Prostate gland (tissue), 2 donors: ENCODE measurements around the gene NOC2L.

Experiments used
- POLR2A ChIP-seq: fragments of 450-650 bp; IDR thresholded peaks from one replicate; pipeline ENCODE4 v1.6.1; 2016; ENCODE audit warnings: antibody characterized with exemption, mild to moderate bottlenecking
- POLR2AphosphoS5 ChIP-seq: sonication (generic); formaldehyde crosslinking; IDR thresholded peaks from one replicate; pipeline ENCODE4 v1.6.1; 2017; ENCODE audit warnings: antibody characterized with exemption
- TF ChIP-seq, protein P1 (sequence below), 4 experiments: fragments of 200-600 bp in 2 of 4; fragments of 450-650 bp in 2 of 4; sonication (generic) in 2 of 4; IDR thresholded peaks; 1 replicate in 3 of 4; 2 replicates in 1 of 4; pipeline ENCODE4 v1.5.1; 2016 to 2019; ENCODE audit warnings: antibody characterized with exemption in 4 of 4, mild to moderate bottlenecking in 2 of 4, moderate library complexity in 2 of 4

DNA sequence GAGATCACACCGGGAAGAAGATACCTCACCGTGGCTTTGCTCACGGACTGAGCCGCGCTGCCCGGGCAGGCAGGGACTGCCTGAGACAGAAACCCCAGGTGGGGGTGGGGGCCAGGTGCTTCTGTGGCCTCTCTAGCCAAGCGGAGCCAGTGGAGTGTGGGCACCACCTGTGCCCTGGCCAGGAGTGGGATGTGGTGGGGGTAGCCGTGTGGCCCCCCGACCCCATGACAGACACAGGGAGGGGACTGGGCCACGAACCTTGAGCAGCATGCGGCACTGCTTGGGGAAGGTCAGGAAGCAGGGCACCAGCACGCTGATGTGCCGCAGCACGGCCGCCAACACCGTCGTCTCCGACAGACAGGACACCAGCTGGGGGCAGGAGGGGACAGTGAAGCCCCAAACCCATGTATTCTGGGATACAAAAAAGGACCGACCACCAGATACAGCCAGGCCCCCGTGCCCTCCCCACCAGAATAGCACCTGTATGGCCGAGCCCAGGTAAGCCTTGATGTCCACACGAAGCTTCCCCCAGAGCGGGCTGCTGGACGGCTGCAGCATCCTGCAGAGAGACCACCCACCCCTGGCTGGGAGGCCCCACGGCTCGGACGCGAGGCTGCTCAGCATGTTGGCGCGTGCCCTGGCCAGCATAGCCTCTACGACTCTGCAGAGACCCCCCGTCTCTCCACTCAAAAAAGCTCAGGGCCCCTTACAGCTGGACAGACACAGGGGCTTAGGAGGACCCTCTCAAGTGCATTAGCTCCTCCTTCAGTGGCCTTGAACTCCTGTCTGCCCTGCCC lies 5.3 kb downstream of the NOC2L start:
- TF ChIP-seq, protein P1, sequence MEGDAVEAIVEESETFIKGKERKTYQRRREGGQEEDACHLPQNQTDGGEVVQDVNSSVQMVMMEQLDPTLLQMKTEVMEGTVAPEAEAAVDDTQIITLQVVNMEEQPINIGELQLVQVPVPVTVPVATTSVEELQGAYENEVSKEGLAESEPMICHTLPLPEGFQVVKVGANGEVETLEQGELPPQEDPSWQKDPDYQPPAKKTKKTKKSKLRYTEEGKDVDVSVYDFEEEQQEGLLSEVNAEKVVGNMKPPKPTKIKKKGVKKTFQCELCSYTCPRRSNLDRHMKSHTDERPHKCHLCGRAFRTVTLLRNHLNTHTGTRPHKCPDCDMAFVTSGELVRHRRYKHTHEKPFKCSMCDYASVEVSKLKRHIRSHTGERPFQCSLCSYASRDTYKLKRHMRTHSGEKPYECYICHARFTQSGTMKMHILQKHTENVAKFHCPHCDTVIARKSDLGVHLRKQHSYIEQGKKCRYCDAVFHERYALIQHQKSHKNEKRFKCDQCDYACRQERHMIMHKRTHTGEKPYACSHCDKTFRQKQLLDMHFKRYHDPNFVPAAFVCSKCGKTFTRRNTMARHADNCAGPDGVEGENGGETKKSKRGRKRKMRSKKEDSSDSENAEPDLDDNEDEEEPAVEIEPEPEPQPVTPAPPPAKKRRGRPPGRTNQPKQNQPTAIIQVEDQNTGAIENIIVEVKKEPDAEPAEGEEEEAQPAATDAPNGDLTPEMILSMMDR (IDR thresholded peaks at IDR 0.05) = no peak
- TF ChIP-seq POLR2A (no peak), POLR2AphosphoS5 (no peak)
